Measurements from ENCODE around the gene TMTC4. TPM values are rescaled to one million over a fixed set of nuclear protein-coding genes. Genes with fewer than 3 reads are reported as not detected.

Gene TMTC4
- total RNA-seq, 2 donors from 2014 or later, result 8.2 to 17.9 TPM

GRCh38 chr13:100648354-100648753, 26.2 kb downstream of the TMTC4 start:
- no peaks in the 10 kb centered on the region for H3K27me3 ChIP-seq (replicated peaks; ENCODE audit: insufficient read depth)
- TF ChIP-seq CTCF (IDR thresholded peaks at IDR 0.05), result no peak
- H3K4me3 ChIP-seq, result no peak overlapping the region
- H3K4me1 ChIP-seq (ENCODE audit: control insufficient read depth in 1 of 2, low read depth in 2 of 2), result no peaks in the 10 kb centered on the region
- ATAC-seq (ENCODE audit: insufficient number of reproducible peaks, low FRiP score, low read depth) (no peak), DNase-seq (ENCODE audit: low spot score) (no peak)
- no peaks in the 10 kb centered on the region for H3K36me3 ChIP-seq
- no peak overlapping the region for H3K27ac ChIP-seq
- H3K9me3 ChIP-seq, result no peaks in the 10 kb centered on the region

GRCh38 chr13:100646871-100647270, 27.7 kb downstream of the TMTC4 start:
- ATAC-seq (ENCODE audit: insufficient number of reproducible peaks, low FRiP score, low read depth), result no peak
- Histone ChIP-seq H3K4me3 (no peak overlapping the region), H3K27ac (no peak overlapping the region), H3K4me1 (ENCODE audit: control insufficient read depth in 1 of 2, low read depth in 2 of 2) (no peaks in the 10 kb centered on the region), H3K9me3 (no peaks in the 10 kb centered on the region), H3K27me3 (replicated peaks; ENCODE audit: insufficient read depth) (no peaks in the 10 kb centered on the region), H3K36me3 (peaks cover under 1% of the 10 kb centered on the region)
- TF ChIP-seq CTCF (IDR thresholded peaks at IDR 0.05), result no peak
- no peak for DNase-seq (ENCODE audit: low spot score)

- no peak for ATAC-seq (ENCODE audit: insufficient number of reproducible peaks, low FRiP score, low read depth)
- no peak for DNase-seq (ENCODE audit: low spot score)
- Histone ChIP-seq H3K36me3 (peaks cover 3% of the 10 kb centered on the region), H3K27me3 (replicated peaks; ENCODE audit: insufficient read depth) (no peaks in the 10 kb centered on the region), H3K4me3 (no peak overlapping the region), H3K9me3 (no peaks in the 10 kb centered on the region), H3K4me1 (ENCODE audit: control insufficient read depth in 1 of 2, low read depth in 2 of 2) (no peaks in the 10 kb centered on the region), H3K27ac (no peak overlapping the region)
- TF ChIP-seq CTCF (IDR thresholded peaks at IDR 0.05), result peak; percentile 12
These were observed 28.4 kb downstream of the TMTC4 start for GRCh38 chr13:100646030-100646673.

- Histone ChIP-seq H3K9me3 (no peaks in the 10 kb centered on the region), H3K27ac (no peak overlapping the region), H3K4me3 (no peak overlapping the region), H3K27me3 (replicated peaks; ENCODE audit: insufficient read depth) (no peaks in the 10 kb centered on the region), H3K36me3 (peaks cover 3% of the 10 kb centered on the region), H3K4me1 (ENCODE audit: control insufficient read depth in 1 of 2, low read depth in 2 of 2) (no peaks in the 10 kb centered on the region)
- TF ChIP-seq CTCF (IDR thresholded peaks at IDR 0.05), result no peak
- DNase-seq (ENCODE audit: low spot score) (no peak), ATAC-seq (ENCODE audit: insufficient number of reproducible peaks, low FRiP score, low read depth) (no peak)
These were observed 29.2 kb downstream of the TMTC4 start for GRCh38 chr13:100645382-100645781.

- Histone ChIP-seq H3K27me3 (replicated peaks; ENCODE audit: insufficient read depth) (no peaks in the 10 kb centered on the region), H3K9me3 (no peaks in the 10 kb centered on the region)
- no peak for ATAC-seq (ENCODE audit: insufficient number of reproducible peaks, low FRiP score, low read depth)
These were observed 30.2 kb downstream of the TMTC4 start for GRCh38 chr13:100644371-100644770.

More at GRCh38 chr13:100644371-100644770, 30.2 kb downstream of the TMTC4 start:
- no peak for TF ChIP-seq CTCF (IDR thresholded peaks at IDR 0.05)
- no peak for DNase-seq (ENCODE audit: low spot score)
- no peak overlapping the region for H3K27ac ChIP-seq
- H3K36me3 ChIP-seq, result peaks cover 3% of the 10 kb centered on the region
- H3K4me1 ChIP-seq (ENCODE audit: control insufficient read depth in 1 of 2, low read depth in 2 of 2), result no peaks in the 10 kb centered on the region
- no peak overlapping the region for H3K4me3 ChIP-seq
